Astrocyte (in vitro differentiated cells and primary cell): ENCODE results near the gene DYSF. TPM values are rescaled to one million over a fixed set of nuclear protein-coding genes. Genes with fewer than 3 reads are reported as not detected.
A peak's percentile ranks its signal among the peaks of the same experiment; 100 is the strongest.

Source experiments
- DNase-seq: peaks from one replicate; pipeline ENCODE4 v3.0.0-alpha.2; 2010; ENCODE audit warnings: low read depth
- FAIRE-seq: peaks from 2 replicates; lab custom pipeline; 2011; peaks lifted over from hg19 to GRCh38; lab: Jason Lieb, UNC
- H2AFZ ChIP-seq: 2 replicates; pipeline ENCODE4 v1.6.0; 2012; ENCODE audit warnings: low read depth, low read length, inconsistent platforms
- H3K27ac ChIP-seq: 2 replicates; pipeline ENCODE4 v1.5.1; 2011; ENCODE audit warnings: low read depth, low read length, inconsistent platforms
- H3K27me3 ChIP-seq: 2 replicates; pipeline ENCODE4 v1.6.0; 2011; ENCODE audit warnings: low read length, inconsistent platforms; ENCODE audit not compliant: insufficient read depth
- H3K36me3 ChIP-seq: 2 replicates; pipeline ENCODE4 v1.5.1; 2011; ENCODE audit warnings: low read length, inconsistent platforms; ENCODE audit not compliant: insufficient read depth
- H3K4me1 ChIP-seq: 2 replicates; pipeline ENCODE4 v1.5.1; 2011; ENCODE audit warnings: low read length, inconsistent platforms; ENCODE audit not compliant: insufficient read depth
- H3K4me2 ChIP-seq: 2 replicates; pipeline ENCODE4 v1.6.0; 2012; ENCODE audit warnings: low read length, inconsistent platforms
- H3K4me3 ChIP-seq: 2 replicates; pipeline ENCODE4 v1.5.1; 2011; ENCODE audit warnings: low read depth, mild to moderate bottlenecking, low read length, inconsistent platforms; ENCODE audit not compliant: insufficient read depth
- H3K79me2 ChIP-seq: 2 replicates; pipeline ENCODE4 v1.6.0; 2012; ENCODE audit warnings: mild to moderate bottlenecking, low read length, inconsistent platforms; ENCODE audit not compliant: insufficient read depth
- H3K9ac ChIP-seq: 2 replicates; pipeline ENCODE4 v1.6.0; 2012; ENCODE audit warnings: mild to moderate bottlenecking, low read length, inconsistent platforms
- H3K9me3 ChIP-seq: 2 replicates; pipeline ENCODE4 v1.5.1; 2012; ENCODE audit warnings: low read depth, mild to moderate bottlenecking, low read length, inconsistent platforms; ENCODE audit not compliant: insufficient read depth
- H4K20me1 ChIP-seq: 2 replicates; pipeline ENCODE4 v1.6.0; 2012; ENCODE audit warnings: low read length, inconsistent platforms; ENCODE audit not compliant: insufficient read depth
- H3K27ac Mint-ChIP-seq: one replicate; pipeline ENCODE4 v1.8.0; 2021; ENCODE audit warnings: mild to moderate bottlenecking, mixed read lengths; ENCODE audit not compliant: unreplicated experiment
- H3K27me3 Mint-ChIP-seq: one replicate; pipeline ENCODE4 v1.8.0; 2021; ENCODE audit warnings: low read depth, mixed read lengths; ENCODE audit not compliant: unreplicated experiment
- H3K36me3 Mint-ChIP-seq: one replicate; pipeline ENCODE4 v1.8.0; 2021; ENCODE audit warnings: low read depth, mixed read lengths; ENCODE audit not compliant: unreplicated experiment
- H3K4me1 Mint-ChIP-seq: one replicate; pipeline ENCODE4 v1.8.0; 2021; ENCODE audit warnings: low read depth, mixed read lengths; ENCODE audit not compliant: unreplicated experiment
- H3K4me3 Mint-ChIP-seq: one replicate; pipeline ENCODE4 v1.8.0; 2021; ENCODE audit warnings: mild to moderate bottlenecking, moderate library complexity, mixed read lengths; ENCODE audit not compliant: unreplicated experiment
- H3K9me3 Mint-ChIP-seq: one replicate; pipeline ENCODE4 v1.8.0; 2021; ENCODE audit warnings: mild to moderate bottlenecking, mixed read lengths; ENCODE audit not compliant: unreplicated experiment
- EZH2 ChIP-seq: IDR thresholded peaks from 2 replicates; pipeline ENCODE4 v1.6.1; 2012; ENCODE audit warnings: mild to moderate bottlenecking, low read length, inconsistent platforms; ENCODE audit not compliant: insufficient read depth
- total RNA-seq: library from RNA; stranded (reverse); gene quantifications from 2 replicates; pipeline ENCODE4 v1.2.1, GENCODE V29; 2021
- TF ChIP-seq, protein P1 (sequence below): IDR thresholded peaks from 2 replicates; pipeline ENCODE4 v1.5.1; 2011; ENCODE audit warnings: low read depth, mild to moderate bottlenecking, inconsistent platforms, low read length, moderate library complexity; ENCODE audit not compliant: insufficient read depth

Gene DYSF
- total RNA-seq, 1 donor from 2014 or later = 123 TPM

DNA sequence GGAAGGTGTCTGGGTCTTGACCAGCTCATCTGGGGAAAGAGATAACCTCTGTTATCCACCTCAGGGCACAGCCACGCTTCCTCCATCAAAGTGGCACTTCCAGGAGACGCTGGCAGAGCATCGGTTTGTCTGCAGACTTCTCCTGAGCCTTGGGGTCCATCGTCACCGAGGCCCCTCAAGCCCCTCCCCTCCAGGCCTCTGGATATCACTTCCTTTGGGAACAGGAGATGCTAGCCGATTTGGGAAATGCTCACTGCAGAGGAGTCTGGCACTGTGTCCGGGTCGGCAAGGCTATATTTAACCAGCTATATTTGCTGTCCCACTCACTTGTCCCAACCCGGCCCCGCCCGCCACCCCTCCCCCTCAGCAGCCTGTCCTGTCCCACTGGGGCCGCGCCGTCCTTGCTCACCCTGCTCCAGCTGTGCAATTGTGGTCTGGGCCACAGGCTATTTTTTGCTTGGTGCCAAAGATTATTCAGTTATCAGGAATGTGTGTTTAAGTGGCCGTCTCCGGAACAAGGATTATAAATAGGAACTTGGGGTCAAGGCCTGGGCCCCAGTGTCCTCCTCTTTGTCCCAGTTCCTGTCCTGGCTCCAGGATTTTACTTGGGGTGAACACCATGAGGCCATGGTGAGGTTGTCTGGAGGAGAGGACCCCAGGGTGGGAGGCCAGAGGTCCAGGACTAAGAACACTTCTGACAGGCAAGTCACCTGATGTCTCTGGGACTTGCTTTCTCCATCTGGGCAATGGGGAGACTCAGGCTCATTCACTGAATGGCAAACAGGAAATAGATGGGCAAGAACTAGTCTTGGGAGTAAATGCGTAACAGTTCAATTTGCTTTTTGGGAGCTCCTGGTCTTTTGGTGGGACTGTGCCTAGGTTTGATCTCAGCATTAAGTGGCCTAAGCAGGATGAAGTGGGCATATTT lies 263.6 kb downstream of the DYSF start:
- H3K4me3 Mint-ChIP-seq = no peak overlapping the region
- H3K4me1 Mint-ChIP-seq = peaks cover 22% of the 10 kb centered on the region
- no peaks in the 10 kb centered on the region for H3K9me3 ChIP-seq
- no peak overlapping the region for H3K4me3 ChIP-seq
- no peak overlapping the region for H3K27ac Mint-ChIP-seq
- H3K9me3 Mint-ChIP-seq = peaks cover 2% of the 10 kb centered on the region
- peak overlapping the region; percentile 61 for H3K4me2 ChIP-seq
- no peak for TF ChIP-seq EZH2
- TF ChIP-seq, protein P1, sequence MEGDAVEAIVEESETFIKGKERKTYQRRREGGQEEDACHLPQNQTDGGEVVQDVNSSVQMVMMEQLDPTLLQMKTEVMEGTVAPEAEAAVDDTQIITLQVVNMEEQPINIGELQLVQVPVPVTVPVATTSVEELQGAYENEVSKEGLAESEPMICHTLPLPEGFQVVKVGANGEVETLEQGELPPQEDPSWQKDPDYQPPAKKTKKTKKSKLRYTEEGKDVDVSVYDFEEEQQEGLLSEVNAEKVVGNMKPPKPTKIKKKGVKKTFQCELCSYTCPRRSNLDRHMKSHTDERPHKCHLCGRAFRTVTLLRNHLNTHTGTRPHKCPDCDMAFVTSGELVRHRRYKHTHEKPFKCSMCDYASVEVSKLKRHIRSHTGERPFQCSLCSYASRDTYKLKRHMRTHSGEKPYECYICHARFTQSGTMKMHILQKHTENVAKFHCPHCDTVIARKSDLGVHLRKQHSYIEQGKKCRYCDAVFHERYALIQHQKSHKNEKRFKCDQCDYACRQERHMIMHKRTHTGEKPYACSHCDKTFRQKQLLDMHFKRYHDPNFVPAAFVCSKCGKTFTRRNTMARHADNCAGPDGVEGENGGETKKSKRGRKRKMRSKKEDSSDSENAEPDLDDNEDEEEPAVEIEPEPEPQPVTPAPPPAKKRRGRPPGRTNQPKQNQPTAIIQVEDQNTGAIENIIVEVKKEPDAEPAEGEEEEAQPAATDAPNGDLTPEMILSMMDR = no peak
- no peaks in the 10 kb centered on the region for H3K36me3 ChIP-seq
- peaks cover 37% of the 10 kb centered on the region for H3K4me1 ChIP-seq
- FAIRE-seq (no peak), DNase-seq (peak; percentile 78)
- no peak overlapping the region for H3K9ac ChIP-seq
- no peaks in the 10 kb centered on the region for H3K79me2 ChIP-seq
- no peak overlapping the region for H2AFZ ChIP-seq
- H3K36me3 Mint-ChIP-seq = peaks cover 3% of the 10 kb centered on the region
- peaks cover 3% of the 10 kb centered on the region for H3K27me3 ChIP-seq
- peaks cover 31% of the 10 kb centered on the region for H3K27me3 Mint-ChIP-seq
- no peak overlapping the region for H3K27ac ChIP-seq
- H4K20me1 ChIP-seq = no peaks in the 10 kb centered on the region

DNA sequence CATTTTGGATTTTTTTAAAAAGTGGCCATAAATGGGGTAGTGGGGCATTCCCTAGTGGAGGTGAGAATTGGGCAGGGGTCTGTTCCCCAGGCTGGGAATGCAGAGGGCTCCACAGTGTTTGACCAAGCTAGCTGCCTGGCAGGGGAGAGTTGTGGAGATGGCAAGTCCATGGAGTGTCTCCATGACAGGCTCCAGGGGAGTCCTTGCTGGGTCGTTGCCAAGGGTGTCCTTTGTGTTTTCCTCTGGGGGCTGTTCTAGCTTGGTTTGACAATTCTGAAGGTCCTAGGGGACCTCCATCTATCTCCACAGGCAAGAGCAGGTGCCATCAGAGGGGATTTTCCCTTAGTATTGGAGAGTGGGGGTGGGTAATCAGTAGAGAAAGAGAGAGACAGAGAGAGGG lies 265.3 kb downstream of the DYSF start:
- DNase-seq (no peak), FAIRE-seq (no peak)
- Histone ChIP-seq H3K9ac (no peak overlapping the region), H3K79me2 (no peaks in the 10 kb centered on the region), H3K4me3 (no peak overlapping the region), H3K27ac (no peak overlapping the region), H3K36me3 (no peaks in the 10 kb centered on the region), H2AFZ (no peak overlapping the region), H3K4me2 (no peak overlapping the region), H3K9me3 (peaks cover 5% of the 10 kb centered on the region), H4K20me1 (no peaks in the 10 kb centered on the region), H3K4me1 (peaks cover 37% of the 10 kb centered on the region), H3K27me3 (peaks cover 3% of the 10 kb centered on the region)
- H3K4me3 Mint-ChIP-seq = no peak overlapping the region
- H3K27me3 Mint-ChIP-seq = peaks cover 30% of the 10 kb centered on the region
- TF ChIP-seq, protein P1 = no peak
- TF ChIP-seq EZH2 = no peak
- H3K4me1 Mint-ChIP-seq = peaks cover 21% of the 10 kb centered on the region
- H3K27ac Mint-ChIP-seq = no peak overlapping the region
- H3K36me3 Mint-ChIP-seq = peaks cover 3% of the 10 kb centered on the region
- peaks cover 6% of the 10 kb centered on the region for H3K9me3 Mint-ChIP-seq
